ENCODE data around the gene FUCA2.
A peak's percentile ranks its signal among the peaks of the same experiment; 100 is the strongest.

The FUCA2 gene

DNA sequence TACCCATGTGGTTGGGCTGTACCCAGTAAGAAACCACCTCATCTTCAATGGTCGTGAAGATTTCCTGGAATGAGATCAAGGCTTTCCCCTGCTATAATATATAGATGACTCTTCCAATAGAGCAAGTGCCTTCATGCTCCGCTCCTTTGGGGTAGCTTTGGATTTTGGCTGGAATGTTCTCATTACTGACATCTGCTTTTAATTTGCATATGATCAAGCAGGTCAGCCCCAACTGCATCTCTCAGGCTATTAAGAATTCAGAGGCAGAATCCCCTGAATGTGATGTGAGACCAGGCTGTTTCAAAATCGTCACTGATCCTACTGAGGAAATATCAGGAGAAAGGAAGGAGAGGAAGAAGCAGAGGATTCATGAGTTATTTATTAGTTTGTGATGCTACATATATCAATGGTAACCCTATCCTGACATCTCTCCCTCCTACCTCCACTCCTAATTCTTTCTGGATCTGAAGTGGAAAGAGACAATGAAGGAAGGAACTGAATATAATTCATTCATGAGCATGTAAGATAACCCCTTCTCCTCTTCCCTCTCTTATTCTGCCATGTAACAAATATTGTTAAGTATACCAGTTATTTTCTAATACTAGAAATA lies 47.6 kb upstream of the FUCA2 start (continued):
- TF ChIP-seq, protein P1, sequence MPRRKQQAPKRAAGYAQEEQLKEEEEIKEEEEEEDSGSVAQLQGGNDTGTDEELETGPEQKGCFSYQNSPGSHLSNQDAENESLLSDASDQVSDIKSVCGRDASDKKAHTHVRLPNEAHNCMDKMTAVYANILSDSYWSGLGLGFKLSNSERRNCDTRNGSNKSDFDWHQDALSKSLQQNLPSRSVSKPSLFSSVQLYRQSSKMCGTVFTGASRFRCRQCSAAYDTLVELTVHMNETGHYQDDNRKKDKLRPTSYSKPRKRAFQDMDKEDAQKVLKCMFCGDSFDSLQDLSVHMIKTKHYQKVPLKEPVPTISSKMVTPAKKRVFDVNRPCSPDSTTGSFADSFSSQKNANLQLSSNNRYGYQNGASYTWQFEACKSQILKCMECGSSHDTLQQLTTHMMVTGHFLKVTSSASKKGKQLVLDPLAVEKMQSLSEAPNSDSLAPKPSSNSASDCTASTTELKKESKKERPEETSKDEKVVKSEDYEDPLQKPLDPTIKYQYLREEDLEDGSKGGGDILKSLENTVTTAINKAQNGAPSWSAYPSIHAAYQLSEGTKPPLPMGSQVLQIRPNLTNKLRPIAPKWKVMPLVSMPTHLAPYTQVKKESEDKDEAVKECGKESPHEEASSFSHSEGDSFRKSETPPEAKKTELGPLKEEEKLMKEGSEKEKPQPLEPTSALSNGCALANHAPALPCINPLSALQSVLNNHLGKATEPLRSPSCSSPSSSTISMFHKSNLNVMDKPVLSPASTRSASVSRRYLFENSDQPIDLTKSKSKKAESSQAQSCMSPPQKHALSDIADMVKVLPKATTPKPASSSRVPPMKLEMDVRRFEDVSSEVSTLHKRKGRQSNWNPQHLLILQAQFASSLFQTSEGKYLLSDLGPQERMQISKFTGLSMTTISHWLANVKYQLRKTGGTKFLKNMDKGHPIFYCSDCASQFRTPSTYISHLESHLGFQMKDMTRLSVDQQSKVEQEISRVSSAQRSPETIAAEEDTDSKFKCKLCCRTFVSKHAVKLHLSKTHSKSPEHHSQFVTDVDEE (CRISPR knock-in tag; IDR thresholded peaks at IDR 0.05): no peak
- TF ChIP-seq ARNTL (CRISPR knock-in tag; IDR thresholded peaks at IDR 0.05; ENCODE audit: borderline replicate concordance, low read depth) (no peak), OSR1 (CRISPR knock-in tag; IDR thresholded peaks at IDR 0.05) (no peak), ZC3H10 (CRISPR knock-in tag; IDR thresholded peaks at IDR 0.05) (no peak), CSDC2 (CRISPR knock-in tag; IDR thresholded peaks at IDR 0.05) (no peak)
- TF ChIP-seq, protein P2, sequence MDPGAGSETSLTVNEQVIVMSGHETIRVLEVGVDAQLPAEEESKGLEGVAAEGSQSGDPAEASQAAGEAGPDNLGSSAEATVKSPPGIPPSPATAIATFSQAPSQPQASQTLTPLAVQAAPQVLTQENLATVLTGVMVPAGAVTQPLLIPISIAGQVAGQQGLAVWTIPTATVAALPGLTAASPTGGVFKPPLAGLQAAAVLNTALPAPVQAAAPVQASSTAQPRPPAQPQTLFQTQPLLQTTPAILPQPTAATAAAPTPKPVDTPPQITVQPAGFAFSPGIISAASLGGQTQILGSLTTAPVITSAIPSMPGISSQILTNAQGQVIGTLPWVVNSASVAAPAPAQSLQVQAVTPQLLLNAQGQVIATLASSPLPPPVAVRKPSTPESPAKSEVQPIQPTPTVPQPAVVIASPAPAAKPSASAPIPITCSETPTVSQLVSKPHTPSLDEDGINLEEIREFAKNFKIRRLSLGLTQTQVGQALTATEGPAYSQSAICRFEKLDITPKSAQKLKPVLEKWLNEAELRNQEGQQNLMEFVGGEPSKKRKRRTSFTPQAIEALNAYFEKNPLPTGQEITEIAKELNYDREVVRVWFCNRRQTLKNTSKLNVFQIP (CRISPR knock-in tag; IDR thresholded peaks at IDR 0.05; ENCODE audit: borderline replicate concordance, low read depth): no peak

DNA sequence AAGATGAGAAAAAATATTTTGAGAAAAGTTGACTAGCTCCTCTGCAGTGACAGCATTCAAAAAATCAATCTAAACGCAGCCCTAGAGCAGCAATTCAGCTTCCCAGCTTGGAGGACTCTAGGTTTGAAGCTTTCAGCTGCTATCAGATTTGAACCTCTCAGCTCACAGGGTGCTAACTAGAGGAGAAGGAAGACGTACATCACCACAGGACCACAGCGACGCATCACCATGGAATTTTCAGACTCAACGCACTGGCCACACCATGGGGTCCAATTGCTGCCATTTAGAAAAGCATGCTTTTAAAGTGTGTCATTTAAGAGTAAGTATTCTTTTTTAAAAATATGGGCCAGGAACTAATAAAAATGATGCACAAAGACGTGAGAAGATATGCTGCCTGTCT lies 45.0 kb upstream of the FUCA2 start:
- peak; percentile 88 for ATAC-seq

DNA sequence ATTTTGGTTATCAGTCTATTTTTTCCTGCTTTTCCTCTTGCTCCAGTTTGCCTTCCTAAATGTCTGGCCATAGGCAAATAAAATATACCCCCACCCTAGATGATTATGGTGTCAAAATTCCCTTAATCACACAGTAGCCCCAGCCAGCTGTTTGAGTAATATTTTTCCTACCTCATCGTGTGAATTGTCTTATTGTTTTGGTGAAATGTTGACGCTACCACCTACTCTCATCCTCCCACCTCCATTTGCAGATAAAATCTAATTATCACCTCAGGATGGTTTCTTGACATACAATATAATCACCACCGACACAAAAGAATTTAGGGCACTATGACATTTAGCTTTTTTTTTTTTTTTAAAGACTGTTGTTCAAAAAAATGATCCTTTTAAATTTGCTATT lies 44.1 kb upstream of the FUCA2 start:
- TF ChIP-seq ISL1 (CRISPR knock-in tag; IDR thresholded peaks at IDR 0.05) (no peak), ZC3H10 (CRISPR knock-in tag; IDR thresholded peaks at IDR 0.05) (no peak), ARNTL (CRISPR knock-in tag; IDR thresholded peaks at IDR 0.05; ENCODE audit: borderline replicate concordance, low read depth) (no peak), ZFP3 (CRISPR knock-in tag; IDR thresholded peaks at IDR 0.05) (no peak), ZNF70 (CRISPR knock-in tag; IDR thresholded peaks at IDR 0.05) (no peak), TCF4 (CRISPR knock-in tag; IDR thresholded peaks at IDR 0.05; ENCODE audit: borderline replicate concordance) (no peak), RARB (CRISPR knock-in tag; IDR thresholded peaks at IDR 0.05) (no peak), SNAI2 (CRISPR knock-in tag; IDR thresholded peaks at IDR 0.05) (no peak)
- TF ChIP-seq, protein P3, sequence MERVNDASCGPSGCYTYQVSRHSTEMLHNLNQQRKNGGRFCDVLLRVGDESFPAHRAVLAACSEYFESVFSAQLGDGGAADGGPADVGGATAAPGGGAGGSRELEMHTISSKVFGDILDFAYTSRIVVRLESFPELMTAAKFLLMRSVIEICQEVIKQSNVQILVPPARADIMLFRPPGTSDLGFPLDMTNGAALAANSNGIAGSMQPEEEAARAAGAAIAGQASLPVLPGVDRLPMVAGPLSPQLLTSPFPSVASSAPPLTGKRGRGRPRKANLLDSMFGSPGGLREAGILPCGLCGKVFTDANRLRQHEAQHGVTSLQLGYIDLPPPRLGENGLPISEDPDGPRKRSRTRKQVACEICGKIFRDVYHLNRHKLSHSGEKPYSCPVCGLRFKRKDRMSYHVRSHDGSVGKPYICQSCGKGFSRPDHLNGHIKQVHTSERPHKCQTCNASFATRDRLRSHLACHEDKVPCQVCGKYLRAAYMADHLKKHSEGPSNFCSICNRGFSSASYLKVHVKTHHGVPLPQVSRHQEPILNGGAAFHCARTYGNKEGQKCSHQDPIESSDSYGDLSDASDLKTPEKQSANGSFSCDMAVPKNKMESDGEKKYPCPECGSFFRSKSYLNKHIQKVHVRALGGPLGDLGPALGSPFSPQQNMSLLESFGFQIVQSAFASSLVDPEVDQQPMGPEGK (CRISPR knock-in tag; IDR thresholded peaks at IDR 0.05; ENCODE audit: borderline replicate concordance): no peak
- TF ChIP-seq, protein P4, sequence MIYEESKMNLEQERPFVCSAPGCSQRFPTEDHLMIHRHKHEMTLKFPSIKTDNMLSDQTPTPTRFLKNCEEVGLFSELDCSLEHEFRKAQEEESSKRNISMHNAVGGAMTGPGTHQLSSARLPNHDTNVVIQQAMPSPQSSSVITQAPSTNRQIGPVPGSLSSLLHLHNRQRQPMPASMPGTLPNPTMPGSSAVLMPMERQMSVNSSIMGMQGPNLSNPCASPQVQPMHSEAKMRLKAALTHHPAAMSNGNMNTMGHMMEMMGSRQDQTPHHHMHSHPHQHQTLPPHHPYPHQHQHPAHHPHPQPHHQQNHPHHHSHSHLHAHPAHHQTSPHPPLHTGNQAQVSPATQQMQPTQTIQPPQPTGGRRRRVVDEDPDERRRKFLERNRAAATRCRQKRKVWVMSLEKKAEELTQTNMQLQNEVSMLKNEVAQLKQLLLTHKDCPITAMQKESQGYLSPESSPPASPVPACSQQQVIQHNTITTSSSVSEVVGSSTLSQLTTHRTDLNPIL (CRISPR knock-in tag; IDR thresholded peaks at IDR 0.05; ENCODE audit: low read depth): no peak
- TF ChIP-seq, protein P1 (CRISPR knock-in tag; IDR thresholded peaks at IDR 0.05): no peak
- ATAC-seq: no peak

More for the DNA sequence above, 45.0 kb upstream of the FUCA2 start:
- TF ChIP-seq ZFP3 (CRISPR knock-in tag; IDR thresholded peaks at IDR 0.05) (no peak), TCF4 (CRISPR knock-in tag; IDR thresholded peaks at IDR 0.05; ENCODE audit: borderline replicate concordance) (no peak)
- TF ChIP-seq, protein P4 (CRISPR knock-in tag; IDR thresholded peaks at IDR 0.05; ENCODE audit: low read depth): no peak

Data from SK-N-SH treated with all-trans-retinoic acid at 6 μM for 48 hours (cell line).